ENCODE measurements around the gene SLC16A10.
"Not testable (repeated sequence)": the region's sequence is repeated elsewhere in the genome, so short reads cannot be mapped to it uniquely, and the experiment has no call there.

SLC16A10 gene

DNA sequence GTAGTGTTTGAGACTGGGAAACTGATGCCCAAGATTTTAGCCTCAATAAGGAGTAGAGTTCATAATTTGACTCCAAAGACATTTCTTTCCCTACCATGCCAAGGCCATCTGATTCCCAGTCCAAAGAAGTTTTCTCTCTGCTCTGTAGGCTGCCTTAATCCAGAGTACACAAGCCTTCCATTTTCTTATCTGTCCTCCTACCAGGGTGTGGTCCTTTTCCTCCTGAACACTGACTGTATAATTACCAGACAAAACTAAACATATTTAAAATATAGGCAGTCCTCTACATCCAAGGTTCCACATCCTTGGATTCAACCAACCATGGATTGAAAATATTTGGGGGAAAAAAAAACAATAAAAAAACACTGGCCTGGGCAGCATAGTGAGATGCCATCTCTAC lies 108.4 kb downstream of the SLC16A10 start:
- DNase-seq (ENCODE audit: insufficient read length, low spot score) (no peak), FAIRE-seq (no peak)
- TF ChIP-seq POLR2AphosphoS5 (IDR thresholded peaks at IDR 0.05; ENCODE audit: low read depth, low read length) (no peak), TAF1 (IDR thresholded peaks at IDR 0.05; ENCODE audit: low read depth, low read length) (no peak), SPI1 (IDR thresholded peaks at IDR 0.05; ENCODE audit: low read depth, low read length) (no peak), PAX5 (IDR thresholded peaks at IDR 0.05; ENCODE audit: insufficient read depth, low read length, severe bottlenecking) (no peak), POU2F2 (IDR thresholded peaks at IDR 0.05; ENCODE audit: low read depth, low read length) (no peak), POLR2A (IDR thresholded peaks at IDR 0.05; ENCODE audit: low read depth, low read length) (no peak)

DNA sequence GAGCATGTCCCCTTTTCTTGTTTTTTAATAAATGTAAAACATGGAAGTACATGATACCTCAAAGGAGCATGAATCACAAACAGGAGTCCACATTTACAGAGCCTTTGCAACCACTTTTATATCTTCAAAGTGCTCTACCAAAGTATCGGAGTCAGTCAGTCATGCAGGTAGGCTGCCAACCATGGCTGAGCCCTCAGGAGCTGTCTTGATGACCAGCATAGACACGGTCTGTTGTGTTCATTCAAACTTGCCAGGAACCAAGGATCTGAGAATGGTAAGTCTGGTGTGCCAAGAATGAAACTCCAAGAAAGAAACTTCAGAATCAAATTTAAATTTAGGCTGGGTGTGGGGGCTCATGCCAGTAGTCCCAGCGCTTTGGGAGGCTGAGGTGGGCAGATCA lies 111.5 kb downstream of the SLC16A10 start:
- no peak for TF ChIP-seq POLR2A (IDR thresholded peaks at IDR 0.05; ENCODE audit: low read depth, low read length)
- TF ChIP-seq TAF1 (IDR thresholded peaks at IDR 0.05; ENCODE audit: low read depth, low read length) = no peak
- TF ChIP-seq SPI1 (IDR thresholded peaks at IDR 0.05; ENCODE audit: low read depth, low read length) = no peak
- TF ChIP-seq POU2F2 (IDR thresholded peaks at IDR 0.05; ENCODE audit: low read depth, low read length) = no peak
- TF ChIP-seq POLR2AphosphoS5 (IDR thresholded peaks at IDR 0.05; ENCODE audit: low read depth, low read length) = no peak
- TF ChIP-seq PAX5 (IDR thresholded peaks at IDR 0.05; ENCODE audit: insufficient read depth, low read length, severe bottlenecking) = no peak
- FAIRE-seq = no peak
- no peak for DNase-seq (ENCODE audit: insufficient read length, low spot score)

DNA sequence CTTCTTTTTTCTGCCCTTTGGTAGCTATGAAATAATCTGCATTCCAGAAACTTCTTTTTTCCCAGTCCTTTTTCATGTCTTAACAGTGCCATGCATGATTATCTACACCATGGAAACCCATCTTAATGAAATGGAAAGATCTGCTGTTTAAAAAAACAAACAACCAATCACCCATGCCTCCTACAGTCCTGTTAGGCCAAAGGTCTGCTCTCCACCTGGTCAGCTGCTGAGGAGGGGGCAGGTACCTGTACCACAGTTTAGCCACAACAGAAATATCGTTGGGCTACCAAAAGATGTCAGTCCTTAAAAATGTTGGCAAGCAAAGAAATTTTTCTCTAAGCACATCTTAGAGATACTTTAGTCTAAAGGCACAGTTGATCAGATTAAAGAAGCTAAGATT lies 112.6 kb downstream of the SLC16A10 start:
- FAIRE-seq (no peak), DNase-seq (ENCODE audit: insufficient read length, low spot score) (no peak)
- no peak for TF ChIP-seq TAF1 (IDR thresholded peaks at IDR 0.05; ENCODE audit: low read depth, low read length)
- TF ChIP-seq POLR2A (IDR thresholded peaks at IDR 0.05; ENCODE audit: low read depth, low read length) = no peak
- TF ChIP-seq POLR2AphosphoS5 (IDR thresholded peaks at IDR 0.05; ENCODE audit: low read depth, low read length) = no peak
- TF ChIP-seq POU2F2 (IDR thresholded peaks at IDR 0.05; ENCODE audit: low read depth, low read length) = no peak
- no peak for TF ChIP-seq SPI1 (IDR thresholded peaks at IDR 0.05; ENCODE audit: low read depth, low read length)
- TF ChIP-seq PAX5 (IDR thresholded peaks at IDR 0.05; ENCODE audit: insufficient read depth, low read length, severe bottlenecking) = no peak

DNA sequence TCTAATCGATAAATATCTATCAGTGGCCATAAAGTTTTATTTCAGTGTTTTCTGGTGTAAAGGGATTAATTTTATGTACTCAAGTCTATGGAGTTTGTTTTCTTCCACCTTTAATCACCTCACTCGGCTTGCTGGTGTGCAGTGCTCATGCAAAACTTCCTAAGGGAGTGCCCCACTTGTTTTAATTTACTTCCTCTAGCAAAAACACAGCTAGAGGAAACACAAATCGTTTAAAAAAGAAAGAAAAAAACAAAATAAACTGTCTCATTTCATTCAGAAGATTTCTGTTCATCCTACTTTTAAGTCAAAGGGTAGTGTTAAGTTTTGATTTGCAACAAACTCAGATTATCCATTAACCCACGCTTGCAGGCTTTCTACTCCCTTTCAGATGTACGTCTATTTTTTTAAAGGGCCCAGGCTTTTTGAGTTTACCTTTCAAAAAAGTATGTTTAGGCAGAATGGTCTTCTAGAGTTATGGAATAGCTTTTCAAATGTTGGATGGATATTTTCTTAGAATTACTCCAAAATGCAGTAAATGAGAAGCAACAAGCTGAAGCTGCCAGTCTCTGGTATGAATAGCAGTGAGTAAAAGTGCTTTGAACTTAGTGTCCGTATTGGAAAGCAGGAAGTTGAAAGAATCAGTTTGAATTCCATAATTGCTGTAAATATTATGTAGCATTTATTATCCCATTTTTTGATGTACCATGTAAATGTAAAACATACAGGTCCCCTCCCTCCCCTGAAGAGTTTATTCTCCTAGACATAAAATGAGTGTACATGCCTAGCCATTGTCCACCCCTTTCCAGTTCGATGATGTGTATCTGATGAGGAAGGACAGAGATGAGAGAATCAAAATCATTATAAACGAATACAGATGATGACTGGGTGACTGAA lies 113.3 kb downstream of the SLC16A10 start:
- TF ChIP-seq PAX5 (IDR thresholded peaks at IDR 0.05; ENCODE audit: insufficient read depth, low read length, severe bottlenecking) (no peak), POLR2AphosphoS5 (IDR thresholded peaks at IDR 0.05; ENCODE audit: low read depth, low read length) (no peak), POU2F2 (IDR thresholded peaks at IDR 0.05; ENCODE audit: low read depth, low read length) (no peak), TAF1 (IDR thresholded peaks at IDR 0.05; ENCODE audit: low read depth, low read length) (no peak), SPI1 (IDR thresholded peaks at IDR 0.05; ENCODE audit: low read depth, low read length) (no peak), POLR2A (IDR thresholded peaks at IDR 0.05; ENCODE audit: low read depth, low read length) (no peak)
- DNase-seq (ENCODE audit: insufficient read length, low spot score) (no peak), FAIRE-seq (peak; percentile 41)

DNA sequence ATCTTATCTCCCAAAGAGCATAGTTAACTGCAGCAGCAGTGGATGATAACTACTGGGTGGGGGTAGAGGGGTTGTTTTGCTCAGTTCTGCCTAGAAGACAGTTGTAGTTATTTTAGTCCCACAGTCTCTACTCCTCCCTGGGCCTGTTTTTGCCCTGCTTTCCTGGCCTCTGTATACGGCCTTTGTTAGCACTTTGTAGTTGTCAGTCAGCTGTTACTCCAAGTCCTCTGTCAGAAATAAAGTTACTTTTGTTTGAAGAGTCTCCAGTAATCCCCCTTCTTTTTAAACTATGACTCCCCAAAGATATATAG lies 113.9 kb downstream of the SLC16A10 start:
- TF ChIP-seq POU2F2 (IDR thresholded peaks at IDR 0.05; ENCODE audit: low read depth, low read length) = no peak
- no peak for TF ChIP-seq POLR2A (IDR thresholded peaks at IDR 0.05; ENCODE audit: low read depth, low read length)
- TF ChIP-seq POLR2AphosphoS5 (IDR thresholded peaks at IDR 0.05; ENCODE audit: low read depth, low read length) = no peak
- DNase-seq (ENCODE audit: insufficient read length, low spot score) = no peak
- no peak for FAIRE-seq

DNA sequence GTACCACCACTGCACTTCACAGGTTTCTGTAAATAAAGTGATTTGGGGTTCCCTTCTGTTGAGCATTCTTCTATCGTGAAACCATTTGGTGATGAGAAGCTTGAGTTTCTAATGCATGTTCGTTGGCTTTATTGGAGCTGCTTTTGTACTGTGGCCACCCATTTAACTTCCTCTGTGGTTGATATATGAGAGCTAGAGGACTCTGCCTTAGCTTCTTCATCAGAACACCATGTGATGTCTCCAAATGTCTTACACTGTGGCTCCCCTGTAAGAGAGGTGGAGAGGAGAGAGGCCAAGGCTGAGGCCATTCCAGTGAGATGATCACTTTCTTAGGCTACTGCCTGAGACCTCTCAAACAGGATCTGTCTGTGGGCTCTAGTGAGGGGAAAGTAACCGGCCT lies 114.5 kb downstream of the SLC16A10 start:
- TF ChIP-seq POU2F2 (IDR thresholded peaks at IDR 0.05; ENCODE audit: low read depth, low read length) = no peak
- no peak for TF ChIP-seq SPI1 (IDR thresholded peaks at IDR 0.05; ENCODE audit: low read depth, low read length)
- TF ChIP-seq PAX5 (IDR thresholded peaks at IDR 0.05; ENCODE audit: insufficient read depth, low read length, severe bottlenecking) = no peak
- TF ChIP-seq POLR2AphosphoS5 (IDR thresholded peaks at IDR 0.05; ENCODE audit: low read depth, low read length) = no peak
- TF ChIP-seq POLR2A (IDR thresholded peaks at IDR 0.05; ENCODE audit: low read depth, low read length) = no peak
- no peak for TF ChIP-seq TAF1 (IDR thresholded peaks at IDR 0.05; ENCODE audit: low read depth, low read length)
- FAIRE-seq (no peak), DNase-seq (ENCODE audit: insufficient read length, low spot score) (no peak)

DNA sequence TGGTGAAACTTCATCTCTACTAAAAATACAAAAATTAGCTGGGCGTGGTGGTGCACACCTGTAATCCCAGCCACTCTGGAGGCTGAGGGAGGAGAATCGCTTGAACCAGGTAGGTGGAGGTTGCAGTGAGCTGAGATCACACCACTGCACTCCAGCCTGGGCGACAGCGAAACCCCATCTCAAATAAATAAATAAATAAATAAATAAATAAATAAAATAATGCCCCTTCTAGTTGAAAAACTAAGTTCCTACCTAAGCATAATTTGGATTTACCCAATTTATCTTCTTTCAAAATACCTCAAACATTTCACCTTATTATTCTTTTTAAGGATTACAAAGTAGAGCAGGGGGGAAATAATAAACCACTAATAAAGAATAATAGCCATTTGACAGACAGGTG lies 116.2 kb downstream of the SLC16A10 start:
- not testable (repeated sequence) for DNase-seq (ENCODE audit: insufficient read length, low spot score); FAIRE-seq

DNA sequence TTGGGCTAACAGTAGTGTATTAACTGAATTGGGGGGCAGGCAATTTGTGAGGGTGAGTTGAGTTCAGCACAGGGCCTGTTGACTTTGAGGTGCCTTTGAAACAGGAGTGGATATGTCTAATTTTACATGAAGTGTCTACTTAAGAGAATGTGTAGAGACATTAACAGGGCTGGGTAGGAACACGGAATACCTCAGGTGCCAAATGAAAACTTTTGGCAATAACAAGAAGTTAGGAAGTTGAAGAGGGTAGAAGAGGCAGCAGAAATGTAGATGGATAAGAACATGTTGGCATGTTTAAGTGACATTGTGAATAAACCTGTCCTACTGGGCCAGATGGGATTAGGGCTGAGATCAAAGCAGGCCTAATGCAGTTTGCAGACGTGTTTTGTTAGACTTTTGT lies 117.0 kb downstream of the SLC16A10 start:
- TF ChIP-seq POU2F2 (IDR thresholded peaks at IDR 0.05; ENCODE audit: low read depth, low read length) (no peak), SPI1 (IDR thresholded peaks at IDR 0.05; ENCODE audit: low read depth, low read length) (no peak), PAX5 (IDR thresholded peaks at IDR 0.05; ENCODE audit: insufficient read depth, low read length, severe bottlenecking) (no peak), POLR2A (IDR thresholded peaks at IDR 0.05; ENCODE audit: low read depth, low read length) (no peak), TAF1 (IDR thresholded peaks at IDR 0.05; ENCODE audit: low read depth, low read length) (no peak), POLR2AphosphoS5 (IDR thresholded peaks at IDR 0.05; ENCODE audit: low read depth, low read length) (no peak)
- DNase-seq (ENCODE audit: insufficient read length, low spot score) (no peak), FAIRE-seq (no peak)

DNA sequence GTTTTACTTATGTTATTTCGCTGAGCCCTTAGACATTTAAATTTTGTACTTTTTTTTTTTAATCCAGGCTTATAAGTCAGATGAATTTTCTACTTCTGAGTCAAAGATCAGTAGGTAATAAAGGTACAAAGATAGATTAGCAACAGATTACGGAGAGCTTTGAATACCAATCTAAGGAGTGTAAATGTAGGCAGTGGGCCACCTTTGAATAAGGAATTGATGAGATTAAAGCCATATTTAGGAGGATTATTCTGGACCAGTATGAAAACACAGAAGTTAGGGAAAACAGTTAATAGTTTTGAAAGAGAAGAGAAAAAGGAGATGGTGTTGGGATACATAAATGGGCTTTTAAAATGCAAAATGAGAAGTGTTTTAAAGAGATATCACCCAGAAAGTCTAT lies 117.6 kb downstream of the SLC16A10 start:
- DNase-seq (ENCODE audit: insufficient read length, low spot score) (no peak), FAIRE-seq (no peak)
- TF ChIP-seq SPI1 (IDR thresholded peaks at IDR 0.05; ENCODE audit: low read depth, low read length) (no peak), TAF1 (IDR thresholded peaks at IDR 0.05; ENCODE audit: low read depth, low read length) (no peak), POLR2AphosphoS5 (IDR thresholded peaks at IDR 0.05; ENCODE audit: low read depth, low read length) (no peak), POLR2A (IDR thresholded peaks at IDR 0.05; ENCODE audit: low read depth, low read length) (no peak), PAX5 (IDR thresholded peaks at IDR 0.05; ENCODE audit: insufficient read depth, low read length, severe bottlenecking) (no peak), POU2F2 (IDR thresholded peaks at IDR 0.05; ENCODE audit: low read depth, low read length) (no peak)

DNA sequence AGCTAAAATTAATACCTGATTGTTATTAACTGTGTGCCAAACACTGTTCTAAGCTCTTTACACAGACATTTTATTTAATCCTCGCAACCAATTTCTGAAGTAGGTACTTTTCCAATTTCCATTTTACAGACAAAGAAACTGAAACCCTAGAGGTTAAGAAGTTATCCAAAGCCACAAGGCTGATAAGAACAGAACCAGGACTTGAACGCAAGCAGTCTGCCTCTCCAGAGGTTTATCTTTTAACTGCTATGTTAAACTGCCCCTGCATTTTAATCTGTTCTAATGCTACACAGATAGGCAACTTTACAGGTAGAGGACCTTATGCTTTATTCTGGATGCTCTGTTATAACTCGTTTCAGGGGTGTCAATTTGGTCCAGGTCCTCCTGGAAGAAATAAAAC lies 118.2 kb downstream of the SLC16A10 start:
- no peak for FAIRE-seq
- no peak for TF ChIP-seq POU2F2 (IDR thresholded peaks at IDR 0.05; ENCODE audit: low read depth, low read length)
- no peak for DNase-seq (ENCODE audit: insufficient read length, low spot score)
